Activated CD4-positive, alpha-beta T cell treated with anti-CD3 and anti-CD28 coated beads, Interleukin-2, amount 50 U/mL, for 48 hours (primary cell): Measurements from ENCODE around the gene TRAPPC2B.

Source experiments
- DNase-seq, 2 experiments: peaks; one replicate each; pipeline ENCODE4 v3.0.0-alpha.2; 2020

Gene TRAPPC2B

GRCh38 chr19:57362997-57363687 is at the start of gene TRAPPC2B, which contains the start of gene ZNF547:
Gene TRAPPC2B, plus strand, starts transcription at chr19:57363551. Its CDS starts 1,283 bp downstream, at chr19:57364834.
Gene ZNF547, plus strand, starts transcription at chr19:57363551. Its CDS starts 5,005 bp downstream, at chr19:57368556.
- DNase-seq: peak; percentile 98

- DNase-seq: no peak
These were observed 49.2 kb upstream of the TRAPPC2B start for GRCh38 chr19:57314146-57314545.

GRCh38 chr19:57317503-57317902 is 45.8 kb upstream of the TRAPPC2B start:
- DNase-seq: no peak

- DNase-seq: no peak
These were observed 43.5 kb upstream of the TRAPPC2B start for GRCh38 chr19:57319869-57320179.

- DNase-seq: peak; percentile 95 to 96
These were observed 42.9 kb upstream of the TRAPPC2B start, which contains the start of gene ZNF543 for GRCh38 chr19:57320180-57321084. Gene ZNF543, plus strand, starts transcription at chr19:57320472. Its CDS starts 382 bp downstream, at chr19:57320854.

- no peak for DNase-seq
These were observed 42.2 kb upstream of the TRAPPC2B start for GRCh38 chr19:57321116-57321515.

GRCh38 chr19:57321751-57322150 is 41.6 kb upstream of the TRAPPC2B start:
- DNase-seq: no peak

GRCh38 chr19:57324992-57325391 is 38.4 kb upstream of the TRAPPC2B start:
- no peak for DNase-seq

- DNase-seq: no peak
These were observed 35.4 kb upstream of the TRAPPC2B start for GRCh38 chr19:57327993-57328392.

- no peak for DNase-seq
These were observed 29.2 kb upstream of the TRAPPC2B start for GRCh38 chr19:57334191-57334590.

- no peak for DNase-seq
These were observed 24.5 kb upstream of the TRAPPC2B start for GRCh38 chr19:57338877-57339276.

GRCh38 chr19:57342582-57342981 is 20.8 kb upstream of the TRAPPC2B start:
- DNase-seq: no peak

- no peak for DNase-seq
These were observed 15.2 kb upstream of the TRAPPC2B start for GRCh38 chr19:57348136-57348535.

- DNase-seq: peak; percentile 82 to 87
These were observed 12.2 kb upstream of the TRAPPC2B start, which contains the start of gene ZNF304 for GRCh38 chr19:57350877-57351805. Gene ZNF304, plus strand, starts transcription at chr19:57351271. Its CDS starts 394 bp downstream, at chr19:57351665.

GRCh38 chr19:57351867-57352266 is 11.5 kb upstream of the TRAPPC2B start:
- no peak for DNase-seq

GRCh38 chr19:57355916-57356315 is 7.4 kb upstream of the TRAPPC2B start:
- DNase-seq: no peak

GRCh38 chr19:57357406-57357805 is 5.9 kb upstream of the TRAPPC2B start:
- no peak for DNase-seq

- DNase-seq: no peak
These were observed 4.1 kb upstream of the TRAPPC2B start for GRCh38 chr19:57359300-57359699.

- DNase-seq: no peak
These were observed 932 bp upstream of the TRAPPC2B start for GRCh38 chr19:57362419-57362818.

- DNase-seq: no peak
These were observed 384 bp downstream of the TRAPPC2B start for GRCh38 chr19:57363688-57364181.

GRCh38 chr19:57366776-57367175 is 3.4 kb downstream of the TRAPPC2B start:
- DNase-seq: no peak

- no peak for DNase-seq
These were observed 10.8 kb downstream of the TRAPPC2B start for GRCh38 chr19:57374179-57374578.
